Lower leg skin (tissue), 3 donors: ENCODE results near the gene MPV17.

Source experiments
- CTCF ChIP-seq, 3 donors: fragments of 450-650 bp; IDR thresholded peaks; one replicate each; pipeline ENCODE4 v1.5.1; 2016; ENCODE audit warnings: antibody characterized with exemption in 3 of 3, mild to moderate bottlenecking in 3 of 3, moderate library complexity in 2 of 3
- POLR2A ChIP-seq, 2 donors: fragments of 450-650 bp; IDR thresholded peaks; one replicate each; pipeline ENCODE4 v1.6.1; 2016 to 2017; ENCODE audit warnings: antibody characterized with exemption in 2 of 2, mild to moderate bottlenecking in 1 of 2, moderate library complexity in 1 of 2

DNA sequence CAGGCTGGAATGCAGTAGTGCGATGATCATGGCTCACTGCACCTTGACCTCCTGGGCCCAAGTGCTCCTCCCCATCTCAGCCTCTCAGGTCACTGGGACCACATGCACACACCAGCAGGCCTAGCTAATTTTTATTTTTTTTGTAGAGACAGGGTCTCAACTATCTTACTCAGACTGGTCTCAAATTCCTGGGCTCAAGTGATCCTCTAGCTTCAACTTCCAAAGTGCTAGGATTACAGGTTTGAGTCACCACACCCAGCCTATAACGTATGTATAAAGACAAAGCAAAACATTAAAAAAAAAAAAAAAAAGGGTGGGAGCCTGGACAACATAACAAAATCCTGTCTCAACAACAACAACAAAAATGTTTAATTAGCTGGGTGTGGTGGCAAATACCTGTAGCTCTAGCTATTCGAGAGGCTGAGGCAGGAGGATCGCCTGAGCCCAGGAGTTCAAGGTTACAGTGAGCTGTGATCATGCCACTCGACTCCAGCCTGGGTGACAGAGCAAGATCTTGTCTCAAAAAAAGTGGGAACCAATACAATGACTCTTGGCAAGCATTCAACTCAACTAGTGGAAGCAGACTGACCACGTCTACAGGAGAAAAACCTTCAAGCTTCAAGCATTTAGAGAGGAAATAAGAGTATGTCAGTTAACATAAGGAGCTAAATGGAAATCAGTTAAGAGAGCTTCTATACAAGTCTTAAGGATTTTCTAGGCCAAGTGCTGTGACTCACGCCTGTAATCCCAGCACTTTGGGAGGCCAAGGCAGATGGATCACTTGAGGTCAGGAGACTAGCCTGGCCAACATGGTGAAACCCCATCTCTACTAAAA lies 31.1 kb upstream of the MPV17 start:
- TF ChIP-seq CTCF (IDR thresholded peaks at IDR 0.05) (no peak), POLR2A (IDR thresholded peaks at IDR 0.05) (no peak)
